GM04504 (cell line): ENCODE data around the gene SLC4A1AP.
A peak's percentile ranks its signal among the peaks of the same experiment; 100 is the strongest.

Experiments used
- DNase-seq: peaks from one replicate; pipeline ENCODE4 v3.0.0-alpha.2; 2012; ENCODE audit warnings: low read depth

SLC4A1AP gene

GRCh38 chr2:27702302-27702701 is 38.6 kb downstream of the SLC4A1AP start:
- no peak for DNase-seq

GRCh38 chr2:27703638-27704341 is 40.1 kb downstream of the SLC4A1AP start:
- DNase-seq = peak; percentile 95

GRCh38 chr2:27704342-27704876 is 40.7 kb downstream of the SLC4A1AP start:
- no peak for DNase-seq

- peak; percentile 92 for DNase-seq
These were observed 42.3 kb downstream of the SLC4A1AP start for GRCh38 chr2:27705851-27706622.

- no peak for DNase-seq
These were observed 44.0 kb downstream of the SLC4A1AP start for GRCh38 chr2:27707462-27708256.

GRCh38 chr2:27708257-27708654 is 44.6 kb downstream of the SLC4A1AP start:
- DNase-seq = no peak

- no peak for DNase-seq
These were observed 45.0 kb downstream of the SLC4A1AP start for GRCh38 chr2:27708666-27709065.

GRCh38 chr2:27709326-27709725 is 45.6 kb downstream of the SLC4A1AP start:
- no peak for DNase-seq

- DNase-seq = no peak
These were observed 46.4 kb downstream of the SLC4A1AP start for GRCh38 chr2:27709960-27710575.

- DNase-seq = no peak
These were observed 47.1 kb downstream of the SLC4A1AP start for GRCh38 chr2:27710640-27711430.

- no peak for DNase-seq
These were observed 48.1 kb downstream of the SLC4A1AP start for GRCh38 chr2:27711804-27712203.

GRCh38 chr2:27712522-27712921 is 48.8 kb downstream of the SLC4A1AP start:
- DNase-seq = no peak

GRCh38 chr2:27713201-27713600 is 49.5 kb downstream of the SLC4A1AP start:
- no peak for DNase-seq

- DNase-seq = no peak
These were observed 50.4 kb downstream of the SLC4A1AP start for GRCh38 chr2:27714053-27714452.

GRCh38 chr2:27714851-27715291 is 51.2 kb downstream of the SLC4A1AP start:
- no peak for DNase-seq

- DNase-seq = no peak
These were observed 51.9 kb downstream of the SLC4A1AP start for GRCh38 chr2:27715318-27716210.

GRCh38 chr2:27716301-27717069 is 52.8 kb downstream of the SLC4A1AP start:
- DNase-seq = no peak

- peak; percentile 75 for DNase-seq
These were observed 53.5 kb downstream of the SLC4A1AP start for GRCh38 chr2:27717070-27717795.
